Loucy (cell line): Measurements from ENCODE around the gene WWOX.

Experiments
- CTCF ChIP-seq: fragments of 200-600 bp; sonication (generic); conservative IDR thresholded peaks from 2 replicates; pipeline ENCODE4 v1.5.1; 2014; ENCODE audit warnings: mild to moderate bottlenecking, antibody characterized with exemption, low read length
- EZH2phosphoT487 ChIP-seq: fragments of 200-600 bp; IDR thresholded peaks from 2 replicates; pipeline ENCODE4 v1.6.1; 2018; ENCODE audit warnings: antibody characterized with exemption, mild to moderate bottlenecking, moderate library complexity, borderline replicate concordance

- TF ChIP-seq CTCF (no peak), EZH2phosphoT487 (no peak)
These were observed 210.3 kb downstream of the WWOX start for GRCh38 chr16:78309763-78310162.
